H1 (cell line): Measurements from ENCODE around the gene POLRMT. TPM values are rescaled to one million over a fixed set of nuclear protein-coding genes. Genes with fewer than 3 reads are reported as not detected.

Experiments
- CEBPB ChIP-seq: IDR thresholded peaks from 2 replicates; pipeline ENCODE4 v1.6.1; 2012; ENCODE audit warnings: low read depth, low read length
- CHD7 ChIP-seq: fragments of 300-600 bp; sonication (generic); IDR thresholded peaks from 2 replicates; pipeline ENCODE4 v1.7.1; 2012; ENCODE audit warnings: low read length, moderate library complexity, mild to moderate bottlenecking, inconsistent platforms; ENCODE audit not compliant: insufficient replicate concordance
- EP300 ChIP-seq, 2 experiments: IDR thresholded peaks; 1 replicate in 1 of 2; 2 replicates in 1 of 2; pipeline ENCODE4 v1.6.1; 2011 to 2012; ENCODE audit warnings: low read depth in 2 of 2, low read length in 2 of 2, mild to moderate bottlenecking in 2 of 2, borderline replicate concordance in 1 of 2, inconsistent platforms in 1 of 2, moderate library complexity in 1 of 2
- HDAC2 ChIP-seq, 2 experiments: fragments of 300-600 bp in 1 of 2; sonication (generic) in 1 of 2; IDR thresholded peaks; 2 replicates each; pipeline ENCODE4 v1.6.1; 2011 to 2012; ENCODE audit warnings: low read depth in 2 of 2, low read length in 2 of 2, mild to moderate bottlenecking in 2 of 2, moderate library complexity in 2 of 2, borderline replicate concordance in 1 of 2, inconsistent platforms in 1 of 2
- polyA plus RNA-seq, 7 experiments: library from polyadenylated mRNA; depleted of rRNA in 3 of 7; stranded (reverse) in 5 of 7; unstranded in 2 of 7; fragments of >200 nt in 5 of 7; fragments of 200-250 nt in 2 of 7; gene quantifications; 1 replicate in 5 of 7; 2 replicates in 1 of 7; 4 replicates in 1 of 7; pipeline versions ENCODE4 v1.2.1 to v1.2.3, GENCODE V29; 2011 to 2013; ENCODE audit warnings: missing spikeins in 2 of 7, mixed read lengths in 2 of 7
- total RNA-seq: library from RNA; stranded (reverse); fragmentation: NEBNext Ultra II Directional; extraction: Animal tissue kit (Norgen Biotek cat#: 25700); gene quantifications from 2 replicates; pipeline ENCODE4 v1.2.1, GENCODE V29; 2021

The POLRMT gene
- total and polyA plus RNA-seq, 2 of the 8 experiments (the other 6 are each of a cell fraction or from before 2014, with no cell fraction given), result 93.0 to 111 TPM

DNA sequence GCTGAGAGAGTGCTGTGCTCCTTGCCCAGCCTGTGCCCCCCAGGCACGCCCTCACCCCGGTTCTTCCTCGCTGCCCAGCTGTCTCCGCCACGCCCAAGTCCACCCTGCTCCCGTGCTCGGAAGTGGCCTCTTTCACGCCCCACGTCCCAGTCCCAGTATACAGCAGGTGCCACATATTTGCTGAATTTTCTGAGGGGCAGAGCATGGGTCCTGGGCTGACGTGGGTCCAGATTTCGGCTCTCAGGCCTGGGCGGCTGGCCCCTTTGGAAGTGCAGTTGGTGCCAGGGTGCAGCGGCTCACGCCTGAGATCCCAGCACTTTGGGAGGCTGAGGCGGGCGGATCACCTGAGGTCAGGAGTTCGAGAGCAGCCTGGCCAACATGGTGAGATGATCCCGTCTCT is 40.3 kb downstream of the POLRMT start (continued):
- TF ChIP-seq CHD7 (no peak), HDAC2 (IDR thresholded peaks at IDR 0.05; ENCODE audit: borderline replicate concordance in 1 of 2, low read depth in 2 of 2, low read length in 2 of 2) (no peak), CEBPB (no peak), EP300 (IDR thresholded peaks at IDR 0.05; ENCODE audit: borderline replicate concordance in 1 of 2, low read depth in 2 of 2, low read length in 2 of 2) (no peak)
